Upper lobe of left lung (tissue), 6 donors: Measurements from ENCODE around the gene ICA1L. TPM values are rescaled to one million over a fixed set of nuclear protein-coding genes. Genes with fewer than 3 reads are reported as not detected.

ENCODE experiments used
- ATAC-seq, 2 donors: fragments of 200-7000 bp; cut with Tn5 transposase; one replicate each; pipeline ENCODE4 v1.9.1; 2022; ENCODE audit warnings: mild to moderate bottlenecking in 2 of 2, moderate library complexity in 2 of 2; ENCODE audit not compliant: low FRiP score in 2 of 2
- DNase-seq, 2 donors: peaks; one replicate each; pipeline ENCODE4 v3.0.0-alpha.2; 2019 to 2020
- H3K27ac ChIP-seq, 4 donors: fragments of 200-600 bp; sonication (generic); one replicate each; pipeline ENCODE4 v1.5.1; 2016 to 2019
- H3K27me3 ChIP-seq, 4 donors: fragments of 200-600 bp; sonication (generic); one replicate each; pipeline ENCODE4 v1.5.1; 2017 to 2019
- H3K36me3 ChIP-seq, 4 donors: fragments of 200-600 bp; sonication (generic); one replicate each; pipeline ENCODE4 v1.5.1; 2016 to 2019
- H3K4me1 ChIP-seq, 4 donors: fragments of 200-600 bp; sonication (generic); one replicate each; pipeline ENCODE4 v1.5.1; 2018 to 2019
- H3K4me3 ChIP-seq, 4 donors: fragments of 200-600 bp; sonication (generic); one replicate each; pipeline ENCODE4 v1.5.1; 2017 to 2019; ENCODE audit warnings: mild to moderate bottlenecking in 2 of 4, moderate library complexity in 1 of 4
- H3K9me3 ChIP-seq, 4 donors: fragments of 200-600 bp; sonication (generic); one replicate each; pipeline ENCODE4 v1.5.1; 2018 to 2019
- CTCF ChIP-seq, 6 experiments: fragments of 450-650 bp in 4 of 6; fragments of 200-600 bp in 2 of 6; sonication (generic) in 2 of 6; IDR thresholded peaks; one replicate each; pipeline ENCODE4 v1.5.1; 2016 to 2019; ENCODE audit warnings: antibody characterized with exemption in 6 of 6
- EP300 ChIP-seq, 4 donors: sonication (generic); formaldehyde crosslinking; IDR thresholded peaks; one replicate each; pipeline ENCODE4 v1.5.1; 2017; ENCODE audit warnings: antibody characterized with exemption in 4 of 4, control low read depth in 2 of 4
- POLR2A ChIP-seq, 4 donors: fragments of 450-650 bp; IDR thresholded peaks; one replicate each; pipeline ENCODE4 v1.5.1; 2016 to 2017; ENCODE audit warnings: antibody characterized with exemption in 4 of 4, mild to moderate bottlenecking in 2 of 4
- POLR2AphosphoS5 ChIP-seq, 2 donors: sonication (generic); formaldehyde crosslinking; IDR thresholded peaks; one replicate each; pipeline ENCODE4 v1.5.1; 2017; ENCODE audit warnings: antibody characterized with exemption in 2 of 2
- WGBS, 2 donors: methylation state at CpG; one replicate each; pipeline ENCODE4 v1.1.5; 2017 to 2018; 5-methylcytosine and 5-hydroxymethylcytosine counted together
- total RNA-seq, 6 donors: library from RNA; depleted of rRNA in 4 of 6; stranded (reverse); fragments of >200 nt in 4 of 6; gene quantifications; one replicate each; pipeline versions ENCODE4 v1.1.0 to v1.2.1, GENCODE V29; 2016 to 2021
- donor health status: DM: no; HTN: no; CAD: no; lungs with moderate emphysema.
- donor health status: DM: no; HTN: yes; CAD: no; lungs with severe emphysema.

The ICA1L gene
- total RNA-seq, 6 donors from 2014 or later = 3.0 to 28.3 (median 5.7) TPM

DNA sequence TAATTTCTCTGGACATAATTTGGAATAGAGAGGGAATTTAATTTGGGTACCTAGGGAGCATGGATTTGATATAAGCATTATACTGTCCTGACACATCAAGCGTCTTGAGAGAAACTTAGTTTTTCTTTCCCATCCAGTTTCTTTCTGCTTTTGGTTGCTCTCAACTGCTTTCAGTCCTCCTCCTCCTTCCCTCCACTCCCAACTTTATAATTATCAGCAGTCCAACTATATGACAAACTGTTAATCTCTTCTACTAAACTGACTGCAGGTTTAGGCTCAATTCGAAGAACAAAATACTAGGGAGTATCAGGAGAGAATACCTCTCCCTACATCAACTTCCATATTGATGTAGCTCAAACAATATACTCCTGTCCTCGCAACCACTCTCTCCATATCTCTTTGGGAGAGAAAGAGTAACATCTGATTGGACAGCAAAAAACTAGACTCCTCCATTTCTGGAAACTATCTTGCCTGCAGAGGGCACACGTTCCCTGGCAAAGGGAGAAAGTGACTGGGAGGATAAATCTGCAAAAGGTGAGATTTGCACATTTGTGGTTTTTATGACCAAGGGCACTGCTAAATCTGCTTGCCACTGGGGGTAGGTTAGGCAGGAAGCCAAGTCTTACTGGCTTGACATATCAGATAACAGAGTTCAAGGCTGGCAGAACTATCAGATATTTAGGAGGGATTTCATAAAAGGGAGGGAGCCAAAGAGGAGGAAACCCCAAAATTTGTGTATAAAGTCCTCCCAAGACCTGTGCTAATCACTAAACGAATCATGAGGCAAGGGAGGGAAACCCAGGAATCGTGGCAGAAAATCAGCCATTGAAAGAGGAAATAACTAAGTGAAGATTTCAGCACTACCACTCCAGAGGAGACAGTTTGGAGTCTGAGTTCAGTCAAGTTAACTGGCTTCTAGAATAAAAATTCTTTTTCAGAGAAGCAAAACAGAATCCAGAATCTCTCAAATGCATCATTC, 40.0 kb downstream of the ICA1L start:
- WGBS, 2 donors = 32 to 35% methylated on average over 6 of the region's 6 CpGs
- ATAC-seq = peak in 1 of 2 donors; percentile 74
- no peak for DNase-seq

DNA sequence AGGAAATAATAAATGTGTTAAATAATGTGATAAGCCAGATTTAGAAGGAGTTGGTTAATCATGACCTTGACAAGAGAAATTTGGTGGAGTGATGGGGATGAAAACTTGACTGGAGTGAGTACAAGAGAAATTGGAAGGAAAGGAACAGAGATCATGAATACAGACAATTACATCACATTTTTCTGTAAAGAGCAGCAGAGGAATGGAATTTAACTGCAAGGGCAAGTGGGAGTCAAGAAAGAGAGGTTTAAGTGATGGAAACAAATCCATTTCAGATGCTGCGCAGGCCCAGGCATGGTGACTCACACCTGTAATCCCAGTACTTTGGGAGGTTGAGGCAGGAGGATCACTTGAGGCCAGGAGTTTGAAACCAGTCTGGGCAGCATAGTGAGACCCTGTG, 46.7 kb downstream of the ICA1L start:
- Histone ChIP-seq H3K36me3 (no peaks in the 10 kb centered on the region), H3K27ac (no peak overlapping the region), H3K4me1 (no peaks in the 10 kb centered on the region), H3K4me3 (no peak overlapping the region), H3K27me3 (no peaks in the 10 kb centered on the region), H3K9me3 (no peaks in the 10 kb centered on the region)
- DNase-seq (no peak), ATAC-seq (no peak)
- 95 to 100% methylated on average over 1 of the region's 1 CpG for WGBS, 2 donors
- TF ChIP-seq EP300 (IDR thresholded peaks at IDR 0.05) = no peak

More for the DNA sequence above, 40.0 kb downstream of the ICA1L start:
- TF ChIP-seq POLR2A (IDR thresholded peaks at IDR 0.05) = no peak
- TF ChIP-seq CTCF (IDR thresholded peaks at IDR 0.05) = peak in 4 of 6 experiments; percentile 21 to 44 (median 38)
- TF ChIP-seq EP300 (IDR thresholded peaks at IDR 0.05) = no peak
- no peak for TF ChIP-seq POLR2AphosphoS5 (IDR thresholded peaks at IDR 0.05)
- no peak overlapping the region for H3K4me3 ChIP-seq
- no peaks in the 10 kb centered on the region for H3K36me3 ChIP-seq
- H3K4me1 ChIP-seq = peaks cover 0 to 4% (median 0%) of the 10 kb centered on the region in 4 donors
- no peak overlapping the region for H3K27ac ChIP-seq
- H3K27me3 ChIP-seq = no peaks in the 10 kb centered on the region
- no peaks in the 10 kb centered on the region for H3K9me3 ChIP-seq

DNA sequence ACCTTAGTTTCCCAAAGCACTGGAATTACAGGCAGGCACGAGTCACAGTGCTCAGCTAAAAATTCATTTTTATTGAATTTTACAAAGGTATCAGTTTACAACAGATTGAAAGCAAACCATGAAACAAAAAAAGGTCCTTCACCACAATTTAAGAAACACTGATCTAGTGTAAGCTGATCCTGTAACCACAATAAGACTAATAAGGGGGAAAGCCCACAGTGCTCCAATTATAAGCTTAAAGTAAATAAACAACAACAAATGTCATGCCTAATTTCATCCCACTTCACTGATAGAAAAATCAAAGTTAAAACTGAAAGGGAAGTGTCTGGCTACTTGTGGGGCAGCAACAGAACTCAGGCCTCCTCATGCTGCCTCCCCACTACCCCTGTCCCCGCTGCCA, 49.2 kb downstream of the ICA1L start:
- Histone ChIP-seq H3K27me3 (no peaks in the 10 kb centered on the region), H3K27ac (no peak overlapping the region), H3K9me3 (no peaks in the 10 kb centered on the region), H3K4me1 (no peaks in the 10 kb centered on the region), H3K4me3 (no peak overlapping the region), H3K36me3 (no peaks in the 10 kb centered on the region)
- no peak for ATAC-seq
- TF ChIP-seq POLR2AphosphoS5 (IDR thresholded peaks at IDR 0.05) (no peak), EP300 (IDR thresholded peaks at IDR 0.05) (no peak), CTCF (IDR thresholded peaks at IDR 0.05) (no peak), POLR2A (IDR thresholded peaks at IDR 0.05) (no peak)
- 93% methylated on average over 2 of the region's 2 CpGs for whole genome bisulfite sequencing, 2 donors
- no peak for DNase-seq

DNA sequence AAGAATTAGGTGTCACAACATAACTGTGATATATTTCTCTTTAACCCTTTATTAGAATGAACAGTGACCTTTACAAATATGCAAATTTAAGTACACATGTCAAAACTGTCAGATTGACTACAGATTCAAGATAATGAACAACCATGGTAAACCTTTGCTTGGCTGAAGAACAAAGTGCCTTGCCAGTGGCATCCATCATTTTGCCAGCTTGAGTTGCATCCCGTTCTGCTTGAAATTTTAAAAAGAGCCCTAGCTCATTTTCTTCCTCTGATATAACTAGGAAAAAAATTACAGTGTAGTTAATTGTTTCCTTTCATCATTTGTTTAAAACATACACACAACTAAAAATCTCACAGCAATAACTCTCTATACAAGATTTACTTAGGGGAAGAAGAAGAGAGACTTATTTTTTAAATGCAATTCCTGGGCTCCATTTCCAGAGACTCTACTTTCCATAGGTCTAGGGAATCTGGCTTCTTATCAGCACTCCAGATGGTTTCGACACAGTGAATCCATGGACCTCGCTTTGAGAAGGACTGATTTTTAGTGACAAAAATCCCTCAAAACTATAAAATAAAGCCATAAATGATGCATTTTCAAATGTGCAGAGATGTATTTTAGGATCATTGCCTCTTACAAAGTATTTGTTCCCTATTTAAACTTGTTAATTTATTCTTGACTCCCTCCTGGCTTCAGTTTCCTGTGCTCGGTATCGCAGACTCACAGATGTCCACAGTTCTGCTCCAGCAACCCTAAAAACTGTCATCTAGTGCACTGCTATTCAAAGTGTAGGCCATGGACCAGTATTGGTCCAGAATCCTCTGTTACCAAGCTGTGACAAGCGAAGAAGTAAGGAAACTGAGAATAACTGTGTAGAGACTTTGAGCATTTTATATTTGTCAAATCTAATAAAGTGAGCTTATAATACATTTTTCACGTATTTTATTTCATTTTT, 50.1 kb downstream of the ICA1L start:
- no peak overlapping the region for H3K27ac ChIP-seq
- no peaks in the 10 kb centered on the region for H3K36me3 ChIP-seq
- no peaks in the 10 kb centered on the region for H3K27me3 ChIP-seq
- no peaks in the 10 kb centered on the region for H3K4me1 ChIP-seq
- ATAC-seq (no peak), DNase-seq (no peak)
- H3K4me3 ChIP-seq = no peak overlapping the region
- H3K9me3 ChIP-seq = no peaks in the 10 kb centered on the region
- TF ChIP-seq POLR2A (IDR thresholded peaks at IDR 0.05) (no peak), POLR2AphosphoS5 (IDR thresholded peaks at IDR 0.05) (no peak), CTCF (IDR thresholded peaks at IDR 0.05) (no peak), EP300 (IDR thresholded peaks at IDR 0.05) (no peak)
- 87 to 89% methylated on average over 7 of the region's 7 CpGs for WGBS, 2 donors

DNA sequence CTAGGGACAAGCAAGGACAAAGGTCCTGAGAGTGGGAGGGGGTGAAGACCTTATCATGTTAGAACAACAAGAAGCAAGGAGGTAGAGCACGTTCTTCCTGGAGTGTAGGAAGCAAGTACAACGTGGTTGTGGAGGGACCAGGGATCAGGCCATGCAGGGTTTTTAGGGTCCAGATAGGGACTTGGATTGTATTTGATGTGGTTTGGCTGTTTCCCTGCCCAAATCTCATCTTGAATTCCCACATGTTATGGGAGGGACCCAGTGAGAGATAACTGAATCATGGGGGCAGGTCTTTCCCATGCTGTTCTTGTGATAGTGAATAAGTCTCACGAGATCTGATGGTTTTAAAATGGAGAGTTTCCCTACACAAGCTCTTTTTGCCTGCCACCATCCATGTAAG, 53.2 kb downstream of the ICA1L start:
- Histone ChIP-seq H3K4me1 (no peaks in the 10 kb centered on the region), H3K4me3 (no peak overlapping the region), H3K36me3 (no peaks in the 10 kb centered on the region), H3K27me3 (no peaks in the 10 kb centered on the region), H3K27ac (no peak overlapping the region), H3K9me3 (no peaks in the 10 kb centered on the region)
- ATAC-seq = no peak
- WGBS, 2 donors = 66 to 94% methylated on average over 3 of the region's 3 CpGs
- no peak for DNase-seq
- TF ChIP-seq CTCF (IDR thresholded peaks at IDR 0.05) (no peak), POLR2A (IDR thresholded peaks at IDR 0.05) (no peak), EP300 (IDR thresholded peaks at IDR 0.05) (no peak), POLR2AphosphoS5 (IDR thresholded peaks at IDR 0.05) (no peak)
